Natural killer cell (primary cell): ENCODE results near the gene PUM2. TPM values are rescaled to one million over a fixed set of nuclear protein-coding genes. Genes with fewer than 3 reads are reported as not detected.
A peak's percentile ranks its signal among the peaks of the same experiment; 100 is the strongest.

Experiments used
- ATAC-seq, 3 donors: fragments of 150-1000 bp in 2 of 3; fragments of 200-7000 bp in 1 of 3; cut with Tn5 transposase; 1 replicate in 1 of 3; 2 replicates in 2 of 3; pipeline ENCODE4 v1.10.0; 2021; ENCODE audit warnings: mild to moderate bottlenecking in 2 of 3, moderate library complexity in 2 of 3
- DNase-seq, 2 donors: peaks; one replicate each; pipeline versions ENCODE4 v3.0.0 to v3.0.0-alpha.2; 2013 to 2021; ENCODE audit warnings: mixed read lengths in 1 of 2
- H3K27ac ChIP-seq: one replicate; pipeline ENCODE4 v1.5.1; 2013; ENCODE audit warnings: mild to moderate bottlenecking, low read length
- H3K27me3 ChIP-seq: one replicate; pipeline ENCODE4 v1.6.1; 2013; ENCODE audit warnings: low read length; ENCODE audit not compliant: control insufficient read depth, insufficient read depth
- H3K36me3 ChIP-seq: one replicate; pipeline ENCODE4 v1.6.1; 2013; ENCODE audit warnings: low read length; ENCODE audit not compliant: control insufficient read depth, insufficient read depth
- H3K4me1 ChIP-seq: one replicate; pipeline ENCODE4 v1.6.1; 2013; ENCODE audit warnings: low read length; ENCODE audit not compliant: control insufficient read depth, insufficient read depth
- H3K4me3 ChIP-seq: one replicate; pipeline ENCODE4 v1.5.1; 2013; ENCODE audit warnings: low read length
- H3K9me3 ChIP-seq: one replicate; pipeline ENCODE4 v1.6.1; 2013; ENCODE audit warnings: low read length; ENCODE audit not compliant: control insufficient read depth, insufficient read depth
- H3K27ac Mint-ChIP-seq, 2 donors: one replicate each; pipeline ENCODE4 v1.8.0; 2022; ENCODE audit warnings: mild to moderate bottlenecking in 2 of 2, mixed read lengths in 2 of 2, moderate library complexity in 1 of 2
- H3K27me3 Mint-ChIP-seq, 2 donors: one replicate each; pipeline ENCODE4 v1.8.0; 2022; ENCODE audit warnings: low read depth in 2 of 2, mixed read lengths in 2 of 2
- H3K36me3 Mint-ChIP-seq: one replicate; pipeline ENCODE4 v1.8.0; 2022; ENCODE audit warnings: mixed read lengths
- H3K4me1 Mint-ChIP-seq, 2 donors: one replicate each; pipeline ENCODE4 v1.8.0; 2022; ENCODE audit warnings: mixed read lengths in 2 of 2
- H3K4me3 Mint-ChIP-seq: one replicate; pipeline ENCODE4 v1.8.0; 2022; ENCODE audit warnings: mild to moderate bottlenecking, moderate library complexity, mixed read lengths
- H3K9me3 Mint-ChIP-seq, 2 donors: one replicate each; pipeline ENCODE4 v1.8.0; 2022; ENCODE audit warnings: mixed read lengths in 2 of 2
- WGBS: methylation state at CpG from one replicate; pipeline ENCODE4 v1.1.7; 2013; ENCODE audit warnings: missing lambda C conversion rate; ENCODE audit not compliant: insufficient coverage; 5-methylcytosine and 5-hydroxymethylcytosine counted together
- intact Hi-C: fragments of 100-400 bp; cut with micrococcal nuclease; formaldehyde crosslinking; loops from one replicate; pipeline ENCODE4 v1.14.2; 2022
- total RNA-seq, 4 donors: library from RNA; stranded (reverse); fragments of 120-200 nt in 1 of 4; gene quantifications; one replicate each; pipeline versions ENCODE4 v1.2.3 to v1.2.4, GENCODE V29; 2013 to 2022
- TF ChIP-seq, protein P1 (sequence below): fragments of 200-600 bp; IDR thresholded peaks from one replicate; pipeline ENCODE4 v1.8.0; 2022; ENCODE audit warnings: antibody characterized with exemption

The PUM2 gene
- total RNA-seq, 3 donors from 2014 or later (not counting 1 experiment from before 2014, with no cell fraction given) = 115 to 157 (median 130) TPM

GRCh38 chr2:20351555-20352229, 1.0 kb upstream of the PUM2 start:
- no peak overlapping the region for H3K27ac Mint-ChIP-seq
- WGBS = 10% methylated on average over 13 of the region's 13 CpGs
- intact Hi-C loops = loop anchor here (2.0 to 5.0 kb wide), 2 partner anchors 299 to 449 kb away; partner anchors contain the start of genes HS1BP3 and TTC32
- Histone ChIP-seq H3K27ac (peak overlapping the region; percentile 95), H3K4me3 (peak overlapping the region; percentile 69), H3K36me3 (no peaks in the 10 kb centered on the region), H3K9me3 (no peaks in the 10 kb centered on the region), H3K4me1 (peaks cover 28% of the 10 kb centered on the region), H3K27me3 (no peaks in the 10 kb centered on the region)
- no peaks in the 10 kb centered on the region for H3K36me3 Mint-ChIP-seq
- no peak overlapping the region for H3K4me3 Mint-ChIP-seq
- DNase-seq (no peak), ATAC-seq (no peak)
- H3K4me1 Mint-ChIP-seq = peaks cover 25 to 30% of the 10 kb centered on the region in 2 donors
- TF ChIP-seq, protein P1, sequence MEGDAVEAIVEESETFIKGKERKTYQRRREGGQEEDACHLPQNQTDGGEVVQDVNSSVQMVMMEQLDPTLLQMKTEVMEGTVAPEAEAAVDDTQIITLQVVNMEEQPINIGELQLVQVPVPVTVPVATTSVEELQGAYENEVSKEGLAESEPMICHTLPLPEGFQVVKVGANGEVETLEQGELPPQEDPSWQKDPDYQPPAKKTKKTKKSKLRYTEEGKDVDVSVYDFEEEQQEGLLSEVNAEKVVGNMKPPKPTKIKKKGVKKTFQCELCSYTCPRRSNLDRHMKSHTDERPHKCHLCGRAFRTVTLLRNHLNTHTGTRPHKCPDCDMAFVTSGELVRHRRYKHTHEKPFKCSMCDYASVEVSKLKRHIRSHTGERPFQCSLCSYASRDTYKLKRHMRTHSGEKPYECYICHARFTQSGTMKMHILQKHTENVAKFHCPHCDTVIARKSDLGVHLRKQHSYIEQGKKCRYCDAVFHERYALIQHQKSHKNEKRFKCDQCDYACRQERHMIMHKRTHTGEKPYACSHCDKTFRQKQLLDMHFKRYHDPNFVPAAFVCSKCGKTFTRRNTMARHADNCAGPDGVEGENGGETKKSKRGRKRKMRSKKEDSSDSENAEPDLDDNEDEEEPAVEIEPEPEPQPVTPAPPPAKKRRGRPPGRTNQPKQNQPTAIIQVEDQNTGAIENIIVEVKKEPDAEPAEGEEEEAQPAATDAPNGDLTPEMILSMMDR = no peak
- H3K9me3 Mint-ChIP-seq = no peaks in the 10 kb centered on the region
- H3K27me3 Mint-ChIP-seq = no peaks in the 10 kb centered on the region

GRCh38 chr2:20350041-20350712, 467 bp downstream of the PUM2 start:
- intact Hi-C loops = loop anchor here (1.0 to 5.0 kb wide), 3 partner anchors 97 to 448 kb away; partner anchors contain the start of genes HS1BP3, RHOB and TTC32
- Histone ChIP-seq H3K27me3 (no peaks in the 10 kb centered on the region), H3K27ac (peak overlapping the region; percentile 93), H3K4me3 (peak overlapping the region; percentile 76), H3K4me1 (peaks cover 35% of the 10 kb centered on the region), H3K9me3 (no peaks in the 10 kb centered on the region), H3K36me3 (no peaks in the 10 kb centered on the region)
- no peaks in the 10 kb centered on the region for H3K36me3 Mint-ChIP-seq
- H3K4me3 Mint-ChIP-seq = no peak overlapping the region
- H3K4me1 Mint-ChIP-seq = peaks cover 40 to 45% of the 10 kb centered on the region in 2 donors
- TF ChIP-seq, protein P1 = no peak
- H3K27ac Mint-ChIP-seq = no peak overlapping the region
- under 1% methylated on average over 67 of the region's 67 CpGs for WGBS
- DNase-seq (peak; percentile 62 to 72), ATAC-seq (peak; percentile 25 to 47 (median 25))
- no peaks in the 10 kb centered on the region for H3K9me3 Mint-ChIP-seq
- no peaks in the 10 kb centered on the region for H3K27me3 Mint-ChIP-seq

DNA sequence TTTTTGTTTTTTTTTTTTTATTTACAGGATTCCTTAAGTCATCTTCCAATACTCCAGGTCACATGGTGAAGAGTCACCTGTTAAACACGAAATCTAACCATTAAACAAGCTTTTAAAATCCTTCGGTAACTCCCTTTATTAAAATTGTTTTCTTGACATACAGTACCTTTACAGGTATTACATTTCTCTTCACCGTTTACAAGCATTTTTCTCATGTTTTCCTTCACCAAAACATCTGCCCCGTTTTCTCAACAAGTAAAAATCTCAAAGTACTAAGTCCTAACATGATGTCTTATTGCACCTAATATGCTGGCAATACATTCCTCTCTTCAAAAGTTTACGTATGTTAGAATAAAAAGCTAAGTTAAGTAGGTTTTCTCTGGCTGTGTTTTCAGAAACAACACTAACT, 1.1 kb downstream of the PUM2 start:
- Mint-ChIP-seq H3K27ac (no peak overlapping the region), H3K4me1 (peaks cover 44 to 49% of the 10 kb centered on the region in 2 donors), H3K9me3 (no peaks in the 10 kb centered on the region), H3K4me3 (no peak overlapping the region), H3K36me3 (no peaks in the 10 kb centered on the region), H3K27me3 (no peaks in the 10 kb centered on the region)
- no peaks in the 10 kb centered on the region for H3K36me3 ChIP-seq
- DNase-seq (no peak), ATAC-seq (no peak)
- TF ChIP-seq, protein P1 = no peak
- H3K4me3 ChIP-seq = peak overlapping the region; percentile 76
- H3K4me1 ChIP-seq = peaks cover 42% of the 10 kb centered on the region
- H3K27me3 ChIP-seq = no peaks in the 10 kb centered on the region
- WGBS = 1% methylated on average over 4 of the region's 5 CpGs
- H3K9me3 ChIP-seq = no peaks in the 10 kb centered on the region
- intact Hi-C loops = no loop called here
- peak overlapping the region; percentile 93 for H3K27ac ChIP-seq
